Measurements from ENCODE around the gene FNTB. TPM values are rescaled to one million over a fixed set of nuclear protein-coding genes. Genes with fewer than 3 reads are reported as not detected.

Gene FNTB
- polyA plus RNA-seq, 1 experiment, result 33.8 TPM

- no peak for TF ChIP-seq CTCF (IDR thresholded peaks at IDR 0.05; ENCODE audit: insufficient read depth, low read depth, low read length)
- Histone ChIP-seq H3K27me3 (ENCODE audit: control insufficient read depth, insufficient read depth, low read length) (no peaks in the 10 kb centered on the region), H3K4me3 (ENCODE audit: low read depth, low read length) (no peak overlapping the region), H3K36me3 (ENCODE audit: control insufficient read depth, insufficient read depth, low read length) (peaks cover 11% of the 10 kb centered on the region)
- ChIA-PET CTCF (interaction anchor here (0.7 to 1.3 kb wide), 2 partner anchors 13 to 28 kb away, joined by 3 read pairs; no protein-coding TSS in a partner anchor), POLR2A (no interaction called here)
- no peak for DNase-seq (ENCODE audit: low read depth)
Measured at GRCh38 chr14:65043893-65044595, 57.3 kb downstream of the FNTB start.

- Histone ChIP-seq H3K36me3 (ENCODE audit: control insufficient read depth, insufficient read depth, low read length) (peaks cover 11% of the 10 kb centered on the region), H3K4me3 (ENCODE audit: low read depth, low read length) (no peak overlapping the region), H3K27me3 (ENCODE audit: control insufficient read depth, insufficient read depth, low read length) (no peaks in the 10 kb centered on the region)
- POLR2A ChIA-PET, result no interaction called here
- no peak for DNase-seq (ENCODE audit: low read depth)
- TF ChIP-seq CTCF (IDR thresholded peaks at IDR 0.05; ENCODE audit: insufficient read depth, low read depth, low read length), result no peak
- CTCF ChIA-PET, result interaction anchor here (0.7 to 1.3 kb wide), 2 partner anchors 12 to 28 kb away, joined by 3 read pairs; no protein-coding TSS in a partner anchor
Measured at GRCh38 chr14:65044596-65044959, 57.9 kb downstream of the FNTB start.

- CTCF ChIA-PET, result interaction anchor here (1.3 kb wide), 1 partner anchor 12 kb away, joined by 3 read pairs; no protein-coding TSS in a partner anchor
- no peak overlapping the region for H3K4me3 ChIP-seq (ENCODE audit: low read depth, low read length)
- no peak for TF ChIP-seq CTCF (IDR thresholded peaks at IDR 0.05; ENCODE audit: insufficient read depth, low read depth, low read length)
- no peaks in the 10 kb centered on the region for H3K27me3 ChIP-seq (ENCODE audit: control insufficient read depth, insufficient read depth, low read length)
- DNase-seq (ENCODE audit: low read depth), result no peak
- peaks cover 11% of the 10 kb centered on the region for H3K36me3 ChIP-seq (ENCODE audit: control insufficient read depth, insufficient read depth, low read length)
- POLR2A ChIA-PET, result no interaction called here
Measured at GRCh38 chr14:65045006-65045405, 58.3 kb downstream of the FNTB start.

GRCh38 chr14:65045709-65046108 lies 59.0 kb downstream of the FNTB start:
- POLR2A ChIA-PET, result no interaction called here
- H3K27me3 ChIP-seq (ENCODE audit: control insufficient read depth, insufficient read depth, low read length), result no peaks in the 10 kb centered on the region
- TF ChIP-seq CTCF (IDR thresholded peaks at IDR 0.05; ENCODE audit: insufficient read depth, low read depth, low read length), result no peak
- CTCF ChIA-PET, result no interaction called here
- H3K4me3 ChIP-seq (ENCODE audit: low read depth, low read length), result no peak overlapping the region
- H3K36me3 ChIP-seq (ENCODE audit: control insufficient read depth, insufficient read depth, low read length), result peaks cover 11% of the 10 kb centered on the region
- no peak for DNase-seq (ENCODE audit: low read depth)

- no peaks in the 10 kb centered on the region for H3K27me3 ChIP-seq (ENCODE audit: control insufficient read depth, insufficient read depth, low read length)
- POLR2A ChIA-PET, result no interaction called here
- no peak for TF ChIP-seq CTCF (IDR thresholded peaks at IDR 0.05; ENCODE audit: insufficient read depth, low read depth, low read length)
- H3K4me3 ChIP-seq (ENCODE audit: low read depth, low read length), result no peak overlapping the region
- peaks cover 6% of the 10 kb centered on the region for H3K36me3 ChIP-seq (ENCODE audit: control insufficient read depth, insufficient read depth, low read length)
- DNase-seq (ENCODE audit: low read depth), result no peak
- CTCF ChIA-PET, result interaction anchor here (0.7 kb wide), 2 partner anchors 10 to 16 kb away, joined by 3 read pairs; no protein-coding TSS in a partner anchor
Measured at GRCh38 chr14:65052832-65053231, 66.1 kb downstream of the FNTB start.

All from BJ (cell line).